Lung (tissue), 12 donors: ENCODE measurements around the gene GET4. TPM values are rescaled to one million over a fixed set of nuclear protein-coding genes. Genes with fewer than 3 reads are reported as not detected.
A peak's percentile ranks its signal among the peaks of the same experiment; 100 is the strongest.

ENCODE experiments used
- ATAC-seq: fragments of 200-7000 bp; cut with Tn5 transposase; one replicate; pipeline ENCODE4 v1.9.1; 2020; ENCODE audit warnings: moderate number of reproducible peaks; ENCODE audit not compliant: insufficient read depth, low FRiP score
- DNase-seq, 3 donors: peaks; one replicate each; pipeline ENCODE4 v3.0.0-alpha.2; 2013 to 2017
- H3K27ac ChIP-seq, 2 donors: one replicate each; pipeline ENCODE4 v1.5.1; 2013; ENCODE audit warnings: mild to moderate bottlenecking in 2 of 2, moderate library complexity in 2 of 2, control low read depth in 1 of 2, inconsistent platforms in 1 of 2, low read depth in 1 of 2, low read length in 1 of 2
- H3K27me3 ChIP-seq, 3 donors: one replicate each; pipeline ENCODE4 v1.5.1; 2013; ENCODE audit warnings: low read length in 2 of 3; ENCODE audit not compliant: control insufficient read depth in 3 of 3, insufficient read depth in 3 of 3
- H3K36me3 ChIP-seq, 4 donors: one replicate each; pipeline ENCODE4 v1.5.1; 2013; ENCODE audit warnings: low read length in 4 of 4, mild to moderate bottlenecking in 1 of 4, moderate library complexity in 1 of 4; ENCODE audit not compliant: control insufficient read depth in 4 of 4, insufficient read depth in 4 of 4
- H3K4me1 ChIP-seq, 5 donors: one replicate each; pipeline ENCODE4 v1.5.1; 2013; ENCODE audit warnings: low read length in 5 of 5, mild to moderate bottlenecking in 2 of 5, moderate library complexity in 1 of 5; ENCODE audit not compliant: control insufficient read depth in 5 of 5, insufficient read depth in 5 of 5
- H3K4me3 ChIP-seq: one replicate; pipeline ENCODE4 v1.5.1; 2013; ENCODE audit warnings: mild to moderate bottlenecking, control low read depth, moderate library complexity
- H3K9ac ChIP-seq, 2 donors: one replicate each; pipeline ENCODE4 v1.5.1; 2013; ENCODE audit warnings: low read length in 2 of 2, control low read depth in 1 of 2; ENCODE audit not compliant: insufficient read depth in 1 of 2
- H3K9me3 ChIP-seq, 4 donors: one replicate each; pipeline ENCODE4 v1.5.1; 2013; ENCODE audit warnings: low read length in 3 of 4, mild to moderate bottlenecking in 1 of 4, moderate library complexity in 1 of 4; ENCODE audit not compliant: control insufficient read depth in 4 of 4, insufficient read depth in 3 of 4
- CTCF ChIP-seq: IDR thresholded peaks from 2 replicates; pipeline ENCODE4 v1.5.1; 2012; ENCODE audit warnings: mild to moderate bottlenecking; ENCODE audit errors: control extremely low read depth, extremely low read depth
- WGBS, 2 donors: extraction: QIAGEN DNeasy Blood & Tissue Kit; methylation state at CpG; one replicate each; pipeline ENCODE4 v1.1.7; 2013; 5-methylcytosine and 5-hydroxymethylcytosine counted together
- polyA plus RNA-seq, 2 donors: library from polyadenylated mRNA; stranded (reverse); fragments of 200-250 nt; gene quantifications; one replicate each; pipeline ENCODE4 v1.2.1, GENCODE V29; 2013
- total RNA-seq, 2 donors: library from RNA; depleted of rRNA in 1 of 2; stranded (reverse); fragments of >200 nt in 1 of 2; gene quantifications; one replicate each; pipeline ENCODE4 v1.2.1, GENCODE V29; 2014 to 2021
- donor health status: control.
- donor health status: control.
- donor health status: Bipolar disorder and iron deficiency.
- donor health status: healthy.
- donor health status: DM: yes; HTN: yes; CAD: no.

The GET4 gene
- total and polyA plus RNA-seq, 4 donors = 34.1 to 41.8 (median 40.0) TPM

- no peak overlapping the region for H3K4me3 ChIP-seq
- ATAC-seq = peak; percentile 35
These were observed 8.8 kb upstream of the GET4 start for GRCh38 chr7:867406-868188.

GRCh38 chr7:868189-868486 lies 8.2 kb upstream of the GET4 start:
- Histone ChIP-seq H3K9ac (no peak overlapping the region), H3K4me1 (peaks cover 0 to 15% (median 12%) of the 10 kb centered on the region in 5 donors), H3K9me3 (no peaks in the 10 kb centered on the region), H3K27ac (peak overlapping the region; percentile 73 to 83), H3K4me3 (no peak overlapping the region), H3K36me3 (peaks cover 9 to 41% (median 38%) of the 10 kb centered on the region in 4 donors), H3K27me3 (no peaks in the 10 kb centered on the region)
- 95% methylated on average over 17 of the region's 17 CpGs for WGBS, 2 donors
- no peak for ATAC-seq
- no peak for DNase-seq
- no peak for TF ChIP-seq CTCF

More at GRCh38 chr7:867406-868188, 8.8 kb upstream of the GET4 start:
- no peak for TF ChIP-seq CTCF
- H3K36me3 ChIP-seq = peaks cover 10 to 40% (median 37%) of the 10 kb centered on the region in 4 donors
- H3K27ac ChIP-seq = peak overlapping the region; percentile 73 to 83
- H3K9me3 ChIP-seq = no peaks in the 10 kb centered on the region
- DNase-seq = peak; percentile 66 to 78 (median 69)
- peaks cover 0 to 13% (median 11%) of the 10 kb centered on the region in 5 donors for H3K4me1 ChIP-seq
- WGBS, 2 donors = 69 to 87% methylated on average over 22 of the region's 22 CpGs
- no peaks in the 10 kb centered on the region for H3K27me3 ChIP-seq
- peak overlapping the region; percentile 11 to 59 for H3K9ac ChIP-seq

GRCh38 chr7:869348-869747 lies 7.0 kb upstream of the GET4 start:
- H3K9me3 ChIP-seq = no peaks in the 10 kb centered on the region
- DNase-seq = no peak
- H3K9ac ChIP-seq = no peak overlapping the region
- peaks cover 9 to 39% (median 35%) of the 10 kb centered on the region in 4 donors for H3K36me3 ChIP-seq
- H3K4me1 ChIP-seq = peaks cover 4 to 20% (median 17%) of the 10 kb centered on the region in 5 donors
- WGBS, 2 donors = 85 to 92% methylated on average over 14 of the region's 14 CpGs
- no peak overlapping the region for H3K4me3 ChIP-seq
- no peak for TF ChIP-seq CTCF
- no peak for ATAC-seq
- peak overlapping the region in 1 of 2 donors; percentile 49 for H3K27ac ChIP-seq
- H3K27me3 ChIP-seq = no peaks in the 10 kb centered on the region
